GM18520 (cell line): ENCODE results near the gene RIC3.

Experiments
- ATAC-seq: cut with Tn5 transposase; IDR thresholded peaks from one replicate; pipeline ENCODE4 v1.9.1; 2021; ENCODE audit not compliant: unreplicated experiment

Gene RIC3

GRCh38 chr11:8105666-8106065 is 63.2 kb downstream of the RIC3 start:
- no peak for ATAC-seq

- no peak for ATAC-seq
These were observed 63.7 kb downstream of the RIC3 start for GRCh38 chr11:8105133-8105532.

GRCh38 chr11:8103909-8104308 is 64.9 kb downstream of the RIC3 start:
- no peak for ATAC-seq

DNA sequence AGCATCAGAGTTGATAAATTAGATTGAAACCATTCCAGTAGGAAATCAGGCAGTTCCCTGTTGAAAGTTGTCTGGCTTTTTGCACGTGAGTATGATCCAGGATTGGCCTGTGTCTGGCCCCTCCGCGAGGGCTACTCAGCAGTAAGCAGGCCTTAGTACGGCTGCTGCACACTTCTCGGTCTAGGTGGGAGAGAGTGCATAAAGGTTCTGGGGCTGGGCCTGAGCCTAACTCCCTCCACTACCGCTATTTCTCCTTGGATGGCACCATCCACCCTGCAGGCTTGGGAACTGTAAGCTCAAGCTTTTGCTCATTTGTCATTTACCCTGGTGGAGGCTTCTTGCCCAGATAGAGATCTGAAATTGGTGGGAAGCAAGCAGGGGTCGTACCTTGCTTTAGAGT is 65.9 kb downstream of the RIC3 start:
- no peak for ATAC-seq

DNA sequence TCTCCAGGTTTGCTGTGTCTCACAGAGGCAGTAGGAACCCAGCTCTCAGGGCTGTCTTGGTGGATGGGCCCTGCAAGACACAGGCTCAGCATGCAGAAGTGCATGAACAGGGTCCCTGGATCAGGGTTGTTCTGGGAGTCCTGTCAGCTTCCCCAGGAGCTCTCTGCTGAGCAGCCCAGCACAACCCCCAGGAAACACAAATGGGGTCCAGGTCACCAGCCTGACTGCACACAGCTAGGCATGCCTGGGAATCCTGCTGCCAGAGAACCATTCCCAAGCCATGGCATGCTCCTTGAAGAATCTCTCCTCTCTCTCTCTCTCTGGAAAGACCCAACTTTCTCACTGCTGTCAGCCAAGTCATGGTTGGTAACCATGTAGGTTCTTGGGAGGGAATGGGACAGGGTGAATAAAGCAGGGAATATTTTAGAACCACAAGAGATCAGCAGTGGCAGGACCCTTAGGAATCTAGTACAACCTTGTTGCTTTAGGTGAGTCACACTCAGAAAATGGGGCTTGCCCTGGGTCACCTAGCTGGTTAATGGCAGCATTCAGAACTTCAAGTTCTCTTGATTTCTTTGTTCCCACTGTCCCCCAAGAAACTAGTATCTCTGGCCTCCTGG is 66.4 kb downstream of the RIC3 start:
- ATAC-seq: no peak

- no peak for ATAC-seq
These were observed 67.4 kb downstream of the RIC3 start for GRCh38 chr11:8101421-8101820.

DNA sequence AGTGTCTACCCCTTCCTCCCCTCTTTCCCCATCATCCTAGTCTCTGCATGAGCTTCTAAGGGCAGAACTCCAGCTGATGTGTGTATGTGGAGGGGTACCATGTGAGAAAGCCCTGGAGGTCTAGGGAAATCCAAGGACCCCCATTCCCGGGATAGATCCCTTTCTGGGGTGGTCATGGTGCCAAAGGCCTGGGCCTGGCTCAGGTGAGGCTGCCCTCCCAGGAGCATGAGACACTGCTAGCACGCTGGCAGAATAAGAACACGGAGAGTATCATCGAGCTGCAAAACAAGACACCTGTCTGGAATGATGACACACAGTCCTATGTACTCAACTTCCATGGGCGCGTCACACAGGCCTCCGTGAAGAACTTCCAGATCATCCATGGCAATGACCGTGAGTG is 68.2 kb downstream of the RIC3 start:
- no peak for ATAC-seq

DNA sequence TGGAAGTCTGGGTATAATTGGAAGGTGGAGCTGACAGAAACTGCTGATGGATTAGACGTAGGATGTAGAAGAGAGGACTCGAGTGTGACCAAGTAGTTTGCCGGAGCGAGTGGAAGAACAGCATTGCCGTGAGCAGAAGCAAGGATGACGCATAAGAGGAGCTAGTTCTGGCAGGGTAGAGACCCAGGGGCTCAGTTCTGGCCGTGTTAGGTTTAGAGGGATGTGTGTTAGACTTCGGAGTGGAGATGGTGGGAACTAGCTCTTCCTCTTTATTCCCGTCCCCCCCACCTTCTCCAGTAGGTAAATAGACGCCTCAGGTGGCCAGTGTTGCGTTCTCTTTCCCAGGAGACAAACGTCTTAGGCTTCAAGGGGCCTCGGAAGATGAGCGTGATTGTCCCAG is 68.7 kb downstream of the RIC3 start:
- no peak for ATAC-seq

- ATAC-seq: no peak
These were observed 69.4 kb downstream of the RIC3 start for GRCh38 chr11:8099291-8099899.

DNA sequence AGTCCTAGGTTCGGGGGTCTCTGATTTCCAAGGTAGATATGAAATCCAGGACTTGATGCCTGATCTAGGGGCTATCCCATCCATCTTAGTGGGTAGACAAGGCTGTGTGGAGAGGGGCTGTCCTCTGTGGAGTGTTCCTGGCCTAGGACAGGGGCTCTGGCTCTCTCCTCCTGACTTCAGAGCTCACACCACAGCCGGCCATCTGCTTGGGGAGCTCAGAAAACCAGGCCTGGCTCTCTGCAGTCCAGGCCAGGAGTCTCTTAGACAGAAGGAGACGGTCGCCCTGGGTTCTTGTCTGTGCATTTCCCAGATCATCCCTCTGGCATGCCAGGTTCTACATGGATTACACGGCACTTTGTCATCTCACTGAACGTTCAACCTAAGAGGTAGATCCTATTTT is 69.9 kb downstream of the RIC3 start:
- ATAC-seq: no peak

GRCh38 chr11:8098361-8098760 is 70.5 kb downstream of the RIC3 start:
- ATAC-seq: no peak

DNA sequence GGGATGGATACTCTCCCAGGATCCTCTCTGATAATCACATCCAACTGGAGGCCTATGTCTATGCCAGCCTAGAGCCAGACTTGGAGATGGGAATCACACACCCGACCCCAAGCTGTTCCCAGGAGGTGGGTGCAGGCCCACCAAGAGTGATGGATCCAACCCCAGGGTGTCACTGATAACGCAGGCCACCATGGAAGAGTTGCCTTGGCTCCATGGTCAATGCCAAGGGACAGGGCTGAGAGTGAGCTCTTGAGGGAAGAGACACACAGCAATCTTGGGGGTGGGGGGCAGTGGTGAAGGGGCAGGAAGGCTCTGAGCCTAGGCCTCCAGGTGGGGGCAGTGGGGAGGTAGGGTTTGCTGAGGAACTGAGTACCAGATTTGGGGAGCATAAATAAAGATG is 70.9 kb downstream of the RIC3 start:
- ATAC-seq: no peak

DNA sequence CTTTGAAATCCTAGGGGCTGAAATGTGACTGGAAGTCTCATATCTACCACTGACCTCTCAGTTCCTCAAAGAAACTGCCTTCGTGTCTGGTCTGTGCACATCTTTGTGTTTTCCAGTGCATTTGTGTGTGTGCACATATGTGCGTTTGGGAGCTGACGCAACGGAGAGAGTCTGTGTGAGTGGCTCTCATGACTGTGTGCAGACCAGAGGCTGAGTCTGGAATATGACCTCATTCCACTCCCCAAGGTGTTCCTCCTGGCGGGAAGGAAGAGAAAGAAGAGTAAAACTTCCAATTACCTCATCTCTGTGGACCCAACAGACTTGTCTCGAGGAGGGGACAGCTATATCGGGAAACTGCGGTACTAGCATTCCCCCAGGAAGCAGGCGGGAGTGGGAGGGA is 71.4 kb downstream of the RIC3 start:
- no peak for ATAC-seq

- ATAC-seq: no peak
These were observed 71.8 kb downstream of the RIC3 start for GRCh38 chr11:8097062-8097461.

- ATAC-seq: no peak
These were observed 72.2 kb downstream of the RIC3 start for GRCh38 chr11:8096575-8096974.

GRCh38 chr11:8095806-8096522 is 72.9 kb downstream of the RIC3 start:
- no peak for ATAC-seq

DNA sequence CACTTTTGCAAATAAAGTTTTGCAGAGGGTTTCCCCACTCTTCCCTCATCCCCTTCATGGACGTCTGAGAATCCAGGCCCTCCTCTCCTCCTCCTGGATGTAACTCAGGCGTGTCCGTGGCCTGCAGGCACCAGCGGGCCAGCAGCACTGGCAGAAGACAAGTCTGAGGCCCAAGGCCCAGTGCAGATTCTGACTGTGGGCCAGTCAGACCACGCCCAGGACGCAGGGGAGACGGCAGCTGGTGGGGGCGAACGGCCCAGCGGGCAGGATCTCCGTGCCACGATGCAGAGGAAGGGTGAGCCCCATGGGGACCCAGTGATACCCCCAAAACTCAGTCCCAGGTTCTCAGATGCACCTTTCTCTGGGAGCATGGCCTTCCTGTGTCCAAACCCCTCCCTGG is 73.5 kb downstream of the RIC3 start:
- no peak for ATAC-seq

- ATAC-seq: no peak
These were observed 74.2 kb downstream of the RIC3 start for GRCh38 chr11:8094656-8095055.

GRCh38 chr11:8093931-8094575 is 74.8 kb downstream of the RIC3 start:
- no peak for ATAC-seq

DNA sequence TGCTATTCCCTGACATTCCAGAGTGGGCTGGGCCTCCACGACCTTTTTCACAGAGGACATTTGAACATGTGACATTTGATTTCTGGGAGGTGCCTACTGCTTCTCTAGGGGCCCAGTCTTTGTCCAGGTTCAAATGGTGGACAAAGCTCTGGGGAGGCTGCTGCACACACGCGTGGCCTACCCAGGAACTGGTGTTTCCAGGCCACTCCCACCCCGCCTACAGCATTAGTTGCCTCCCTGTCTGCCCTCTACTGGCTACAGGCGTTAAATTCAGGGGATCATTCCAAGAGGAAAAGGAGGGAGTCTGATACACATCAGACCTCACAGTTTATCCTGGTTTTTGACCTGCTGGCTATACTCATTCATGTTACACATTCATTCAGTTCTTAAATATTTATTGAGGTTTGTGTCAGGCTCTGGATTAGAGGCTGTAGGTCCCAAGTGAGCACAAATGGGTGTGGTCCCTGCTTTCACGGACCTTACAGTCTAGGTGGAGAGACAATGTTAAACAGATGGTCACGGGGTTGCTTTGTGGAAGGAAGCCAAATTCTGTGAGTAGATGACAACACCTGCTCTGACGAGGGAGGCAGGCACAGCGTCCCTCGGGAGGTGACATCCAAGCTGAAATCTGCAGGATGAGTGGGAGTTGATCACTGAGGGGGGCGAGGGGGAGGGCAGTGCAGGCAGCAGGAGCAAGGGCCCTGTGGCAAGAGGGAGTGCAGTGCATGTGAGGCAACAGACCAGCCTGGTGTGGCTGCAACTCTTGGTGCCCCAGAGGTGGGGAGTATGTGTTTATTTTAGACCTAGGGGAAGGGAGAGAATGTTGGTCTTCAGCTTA is 76.0 kb downstream of the RIC3 start:
- peak; percentile 42 for ATAC-seq

DNA sequence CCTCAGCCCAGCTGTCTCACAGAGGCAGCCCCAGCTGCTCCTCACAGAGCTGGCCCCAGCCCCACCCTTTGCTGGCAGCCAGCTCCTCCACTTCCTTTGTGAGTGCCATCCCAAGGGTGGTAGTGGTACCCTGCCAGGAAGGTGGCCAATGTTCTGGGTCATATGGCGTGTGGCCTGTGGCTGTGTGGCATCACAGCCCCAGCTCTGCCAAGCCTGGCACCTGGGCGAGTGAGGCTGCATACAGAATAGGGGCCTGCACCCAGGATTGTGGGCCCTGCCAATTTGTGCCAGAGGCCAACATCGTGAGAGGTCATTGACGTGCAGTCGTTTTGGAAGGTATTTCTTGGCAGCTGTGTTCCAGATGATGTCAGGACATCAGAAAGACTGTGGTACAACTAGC is 77.1 kb downstream of the RIC3 start:
- ATAC-seq: no peak
